ENCODE results near the gene RNPEPL1.
"Not testable (repeated sequence)": the region's sequence is repeated elsewhere in the genome, so short reads cannot be mapped to it uniquely, and the experiment has no call there.

The RNPEPL1 gene

GRCh38 chr2:240539101-240539500, 29.2 kb upstream of the RNPEPL1 start:
- not testable (repeated sequence) for DNase-seq (ENCODE audit: low spot score)

- no peak for DNase-seq (ENCODE audit: low spot score)
Observed at GRCh38 chr2:240539906-240540305, 28.4 kb upstream of the RNPEPL1 start.

GRCh38 chr2:240551288-240551687, 17.0 kb upstream of the RNPEPL1 start:
- DNase-seq (ENCODE audit: low spot score), result no peak

- no peak for DNase-seq (ENCODE audit: low spot score)
Observed at GRCh38 chr2:240551811-240552210, 16.5 kb upstream of the RNPEPL1 start.

- no peak for DNase-seq (ENCODE audit: low spot score)
Observed at GRCh38 chr2:240553956-240554480, 14.3 kb upstream of the RNPEPL1 start.

GRCh38 chr2:240554767-240555493, 13.4 kb upstream of the RNPEPL1 start:
- DNase-seq (ENCODE audit: low spot score), result no peak

- no peak for DNase-seq (ENCODE audit: low spot score)
Observed at GRCh38 chr2:240555541-240556250, 12.6 kb upstream of the RNPEPL1 start.

GRCh38 chr2:240556553-240557100, 11.7 kb upstream of the RNPEPL1 start:
- DNase-seq (ENCODE audit: low spot score), result peak; percentile 74

- DNase-seq (ENCODE audit: low spot score), result no peak
Observed at GRCh38 chr2:240557101-240557751, 11.1 kb upstream of the RNPEPL1 start.

- peak; percentile 51 for DNase-seq (ENCODE audit: low spot score)
Observed at GRCh38 chr2:240557808-240558207, 10.5 kb upstream of the RNPEPL1 start, which contains the start of gene ANKMY1. Gene ANKMY1 (minus strand): TSS chr2:240557988. CDS start chr2:240557335, 653 bp downstream.

- DNase-seq (ENCODE audit: low spot score), result no peak
Observed at GRCh38 chr2:240558236-240558761, 10.0 kb upstream of the RNPEPL1 start.

- no peak for DNase-seq (ENCODE audit: low spot score)
Observed at GRCh38 chr2:240559286-240559685, 9.0 kb upstream of the RNPEPL1 start.

GRCh38 chr2:240560084-240560479, 8.2 kb upstream of the RNPEPL1 start, which contains the start of gene DUSP28:
Gene DUSP28 (plus strand): TSS chr2:240560357. CDS start chr2:240560685, 328 bp downstream.
- peak; percentile 84 for DNase-seq (ENCODE audit: low spot score)

- peak; percentile 94 for DNase-seq (ENCODE audit: low spot score)
Observed at GRCh38 chr2:240560480-240561324, 7.6 kb upstream of the RNPEPL1 start.

- DNase-seq (ENCODE audit: low spot score), result peak; percentile 15
Observed at GRCh38 chr2:240561325-240561971, 6.8 kb upstream of the RNPEPL1 start.

- not testable (repeated sequence) for DNase-seq (ENCODE audit: low spot score)
Observed at GRCh38 chr2:240563231-240563630, 5.1 kb upstream of the RNPEPL1 start.

- DNase-seq (ENCODE audit: low spot score), result no peak
Observed at GRCh38 chr2:240563951-240564560, 4.2 kb upstream of the RNPEPL1 start.

- DNase-seq (ENCODE audit: low spot score), result peak; percentile 26
Observed at GRCh38 chr2:240564561-240565332, 3.5 kb upstream of the RNPEPL1 start.
